ENCODE measurements around the gene EDEM1.
"Not testable (repeated sequence)": the region's sequence is repeated elsewhere in the genome, so short reads cannot be mapped to it uniquely, and the experiment has no call there.

EDEM1 gene

GRCh38 chr3:5187156-5187919, at the start of gene EDEM1:
EDEM1 (plus strand) TSS chr3:5187707; CDS start chr3:5187806, 99 bp downstream.
- peak; percentile 42 for DNase-seq

GRCh38 chr3:5138214-5138981, 49.1 kb upstream of the EDEM1 start:
- DNase-seq, result no peak

- DNase-seq, result no peak
Measured at GRCh38 chr3:5140230-5140621, 47.3 kb upstream of the EDEM1 start.

GRCh38 chr3:5140839-5141238, 46.7 kb upstream of the EDEM1 start:
- DNase-seq, result no peak

- no peak for DNase-seq
Measured at GRCh38 chr3:5141760-5142159, 45.7 kb upstream of the EDEM1 start.

GRCh38 chr3:5143464-5143863, 44.0 kb upstream of the EDEM1 start:
- DNase-seq, result no peak

- DNase-seq, result no peak
Measured at GRCh38 chr3:5144316-5144994, 43.1 kb upstream of the EDEM1 start.

GRCh38 chr3:5145120-5145519, 42.4 kb upstream of the EDEM1 start:
- DNase-seq, result no peak

GRCh38 chr3:5147152-5147551, 40.4 kb upstream of the EDEM1 start:
- DNase-seq, result not testable (repeated sequence)

- no peak for DNase-seq
Measured at GRCh38 chr3:5149306-5149880, 38.1 kb upstream of the EDEM1 start.

- DNase-seq, result no peak
Measured at GRCh38 chr3:5151586-5151985, 35.9 kb upstream of the EDEM1 start.

GRCh38 chr3:5153074-5153473, 34.4 kb upstream of the EDEM1 start:
- DNase-seq, result no peak

GRCh38 chr3:5155241-5155640, 32.3 kb upstream of the EDEM1 start:
- no peak for DNase-seq

- DNase-seq, result no peak
Measured at GRCh38 chr3:5160321-5160720, 27.2 kb upstream of the EDEM1 start.

GRCh38 chr3:5160940-5161858, 26.3 kb upstream of the EDEM1 start:
- DNase-seq, result no peak

GRCh38 chr3:5162102-5162501, 25.4 kb upstream of the EDEM1 start:
- DNase-seq, result no peak

GRCh38 chr3:5165698-5166097, 21.8 kb upstream of the EDEM1 start:
- DNase-seq, result no peak

- no peak for DNase-seq
Measured at GRCh38 chr3:5166846-5167245, 20.7 kb upstream of the EDEM1 start.

GRCh38 chr3:5168110-5168509, 19.4 kb upstream of the EDEM1 start:
- no peak for DNase-seq

GRCh38 chr3:5169807-5170206, 17.7 kb upstream of the EDEM1 start:
- DNase-seq, result no peak

GRCh38 chr3:5170975-5171374, 16.5 kb upstream of the EDEM1 start:
- no peak for DNase-seq

GRCh38 chr3:5172018-5172417, 15.5 kb upstream of the EDEM1 start:
- DNase-seq, result no peak

Data from NCI-H1092 (cell line).